Thymus (tissue), 11 donors: ENCODE measurements around the gene C19orf44. TPM values are rescaled to one million over a fixed set of nuclear protein-coding genes. Genes with fewer than 3 reads are reported as not detected.
"Not testable (repeated sequence)": the region's sequence is repeated elsewhere in the genome, so short reads cannot be mapped to it uniquely, and the experiment has no call there.

Source experiments
- DNase-seq, 9 donors: peaks; one replicate each; pipeline ENCODE4 v3.0.0-alpha.2; 2013; ENCODE audit warnings: low spot score in 9 of 9, low read depth in 6 of 9, missing footprints in 1 of 9
- H3K27ac ChIP-seq, 2 donors: one replicate each; pipeline ENCODE4 v1.5.1; 2013; ENCODE audit warnings: control low read depth in 1 of 2, low read depth in 1 of 2, low read length in 1 of 2, mild to moderate bottlenecking in 1 of 2, moderate library complexity in 1 of 2
- H3K27me3 ChIP-seq, 2 donors: one replicate each; pipeline ENCODE4 v1.5.1; 2013; ENCODE audit warnings: low read length in 1 of 2; ENCODE audit not compliant: control insufficient read depth in 2 of 2, insufficient read depth in 1 of 2
- H3K36me3 ChIP-seq, 2 donors: one replicate each; pipeline ENCODE4 v1.5.1; 2013; ENCODE audit warnings: low read length in 1 of 2, mild to moderate bottlenecking in 1 of 2, moderate library complexity in 1 of 2; ENCODE audit not compliant: control insufficient read depth in 2 of 2, insufficient read depth in 2 of 2
- H3K4me1 ChIP-seq, 2 donors: one replicate each; pipeline ENCODE4 v1.5.1; 2013; ENCODE audit warnings: low read length in 2 of 2; ENCODE audit not compliant: control insufficient read depth in 2 of 2, insufficient read depth in 2 of 2
- H3K4me3 ChIP-seq, 2 donors: one replicate each; pipeline ENCODE4 v1.5.1; 2013; ENCODE audit warnings: low read length in 2 of 2, control low read depth in 1 of 2, mild to moderate bottlenecking in 1 of 2
- H3K9me3 ChIP-seq, 2 donors: one replicate each; pipeline ENCODE4 v1.5.1; 2013; ENCODE audit warnings: low read length in 1 of 2, mild to moderate bottlenecking in 1 of 2; ENCODE audit not compliant: control insufficient read depth in 2 of 2, insufficient read depth in 1 of 2
- WGBS: extraction: QIAGEN DNeasy Blood & Tissue Kit; methylation state at CpG from one replicate; pipeline ENCODE4 v1.1.7; 2013; 5-methylcytosine and 5-hydroxymethylcytosine counted together
- polyA plus RNA-seq: library from polyadenylated mRNA; stranded (reverse); fragments of 200-250 nt; gene quantifications from one replicate; pipeline ENCODE4 v1.2.3, GENCODE V29; 2013
- total RNA-seq: library from RNA; stranded (reverse); fragments of 120-200 nt; gene quantifications from one replicate; pipeline ENCODE4 v1.2.4, GENCODE V29; 2013
- donor health status: healthy.

Gene C19orf44
- total and polyA plus RNA-seq, 2 donors: 1.3 to 4.7 TPM

- no peak for DNase-seq
- no peaks in the 10 kb centered on the region for H3K27me3 ChIP-seq
- no peak overlapping the region for H3K27ac ChIP-seq
- H3K4me1 ChIP-seq: peaks cover 11 to 12% of the 10 kb centered on the region in 2 donors
- peaks cover 72 to 75% of the 10 kb centered on the region in 2 donors for H3K36me3 ChIP-seq
- 99% methylated on average over 13 of the region's 13 CpGs for WGBS
- no peak overlapping the region for H3K4me3 ChIP-seq
- no peaks in the 10 kb centered on the region for H3K9me3 ChIP-seq
These were observed 40.9 kb downstream of the C19orf44 start for GRCh38 chr19:16537111-16537510.

GRCh38 chr19:16540948-16541347, 44.8 kb downstream of the C19orf44 start:
- WGBS: 95% methylated on average over 12 of the region's 12 CpGs
- Histone ChIP-seq H3K9me3 (no peaks in the 10 kb centered on the region), H3K27me3 (no peaks in the 10 kb centered on the region), H3K4me1 (peaks cover 15 to 31% of the 10 kb centered on the region in 2 donors), H3K27ac (no peak overlapping the region), H3K4me3 (peak overlapping the region; percentile 84 to 98), H3K36me3 (peaks cover 36 to 43% of the 10 kb centered on the region in 2 donors)
- no peak for DNase-seq

GRCh38 chr19:16541526-16542044, 45.4 kb downstream of the C19orf44 start:
- Histone ChIP-seq H3K27ac (peak overlapping the region; percentile 71 to 77), H3K27me3 (no peaks in the 10 kb centered on the region), H3K9me3 (no peaks in the 10 kb centered on the region), H3K4me1 (peaks cover 15 to 31% of the 10 kb centered on the region in 2 donors), H3K4me3 (peak overlapping the region; percentile 84 to 98), H3K36me3 (peaks cover 30 to 37% of the 10 kb centered on the region in 2 donors)
- peak in 2 of 9 donors; percentile 8 to 13 for DNase-seq
- WGBS: 3% methylated on average over 29 of the region's 29 CpGs

GRCh38 chr19:16542045-16542909, 46.1 kb downstream of the C19orf44 start, which contains the start of gene CHERP:
TSS of gene CHERP (minus strand) at chr19:16542437. CDS start at chr19:16542378, 59 bp downstream.
- Histone ChIP-seq H3K27me3 (no peaks in the 10 kb centered on the region), H3K27ac (peak within 1 kb of the TSS; percentile 87 to 91), H3K9me3 (no peaks in the 10 kb centered on the region), H3K36me3 (peaks cover 23 to 32% of the 10 kb centered on the region in 2 donors), H3K4me3 (peak within 1 kb of the TSS; percentile 84 to 98), H3K4me1 (peaks cover 15 to 31% of the 10 kb centered on the region in 2 donors)
- under 1% methylated on average over 108 of the region's 108 CpGs for WGBS
- DNase-seq: peak; percentile 84 to 98 (median 92)

- WGBS: 8% methylated on average over 15 of the region's 15 CpGs
- peaks cover 15 to 33% of the 10 kb centered on the region in 2 donors for H3K4me1 ChIP-seq
These were observed 46.8 kb downstream of the C19orf44 start for GRCh38 chr19:16542910-16543472.

GRCh38 chr19:16543734-16544133, 47.5 kb downstream of the C19orf44 start:
- H3K4me1 ChIP-seq: peaks cover 15 to 39% of the 10 kb centered on the region in 2 donors
- DNase-seq, H3K4me3 ChIP-seq, H3K27ac ChIP-seq, H3K9me3 ChIP-seq, H3K27me3 ChIP-seq: not testable (repeated sequence)
- H3K36me3 ChIP-seq: peaks cover 11 to 21% of the 10 kb centered on the region in 2 donors
- WGBS: 96% methylated on average over 6 of the region's 6 CpGs

More at GRCh38 chr19:16542910-16543472, 46.8 kb downstream of the C19orf44 start:
- no peaks in the 10 kb centered on the region for H3K9me3 ChIP-seq
- no peaks in the 10 kb centered on the region for H3K27me3 ChIP-seq
- peak overlapping the region; percentile 87 to 91 for H3K27ac ChIP-seq
- H3K36me3 ChIP-seq: peaks cover 16 to 25% of the 10 kb centered on the region in 2 donors
- H3K4me3 ChIP-seq: peak overlapping the region; percentile 84 to 98
- no peak for DNase-seq

GRCh38 chr19:16544473-16545231, 48.5 kb downstream of the C19orf44 start:
- H3K4me3 ChIP-seq: no peak overlapping the region
- H3K9me3 ChIP-seq: no peaks in the 10 kb centered on the region
- peaks cover 8 to 13% of the 10 kb centered on the region in 2 donors for H3K36me3 ChIP-seq
- WGBS: 96% methylated on average over 11 of the region's 11 CpGs
- DNase-seq: no peak
- H3K27me3 ChIP-seq: no peaks in the 10 kb centered on the region
- peaks cover 13 to 43% of the 10 kb centered on the region in 2 donors for H3K4me1 ChIP-seq
- no peak overlapping the region for H3K27ac ChIP-seq

GRCh38 chr19:16548956-16549355, 52.8 kb downstream of the C19orf44 start:
- H3K27me3 ChIP-seq: no peaks in the 10 kb centered on the region
- H3K9me3 ChIP-seq: no peaks in the 10 kb centered on the region
- whole genome bisulfite sequencing: 96% methylated on average over 4 of the region's 4 CpGs
- H3K36me3 ChIP-seq: peaks cover 29 to 32% of the 10 kb centered on the region in 2 donors
- H3K4me3 ChIP-seq: no peak overlapping the region
- H3K27ac ChIP-seq: no peak overlapping the region
- H3K4me1 ChIP-seq: peaks cover 0 to 22% of the 10 kb centered on the region in 2 donors
- no peak for DNase-seq
